ENCODE measurements around the gene KCNC4. TPM values are rescaled to one million over a fixed set of nuclear protein-coding genes. Genes with fewer than 3 reads are reported as not detected.

The KCNC4 gene
- total RNA-seq, 3 donors from 2014 or later = 4.9 to 12.8 (median 8.0) TPM

- DNase-seq (no peak), ATAC-seq (peak; percentile 62)
- no peaks in the 10 kb centered on the region for H3K9me3 ChIP-seq
- no peaks in the 10 kb centered on the region for H3K36me3 ChIP-seq (ENCODE audit: low read depth)
- TF ChIP-seq, protein P1, sequence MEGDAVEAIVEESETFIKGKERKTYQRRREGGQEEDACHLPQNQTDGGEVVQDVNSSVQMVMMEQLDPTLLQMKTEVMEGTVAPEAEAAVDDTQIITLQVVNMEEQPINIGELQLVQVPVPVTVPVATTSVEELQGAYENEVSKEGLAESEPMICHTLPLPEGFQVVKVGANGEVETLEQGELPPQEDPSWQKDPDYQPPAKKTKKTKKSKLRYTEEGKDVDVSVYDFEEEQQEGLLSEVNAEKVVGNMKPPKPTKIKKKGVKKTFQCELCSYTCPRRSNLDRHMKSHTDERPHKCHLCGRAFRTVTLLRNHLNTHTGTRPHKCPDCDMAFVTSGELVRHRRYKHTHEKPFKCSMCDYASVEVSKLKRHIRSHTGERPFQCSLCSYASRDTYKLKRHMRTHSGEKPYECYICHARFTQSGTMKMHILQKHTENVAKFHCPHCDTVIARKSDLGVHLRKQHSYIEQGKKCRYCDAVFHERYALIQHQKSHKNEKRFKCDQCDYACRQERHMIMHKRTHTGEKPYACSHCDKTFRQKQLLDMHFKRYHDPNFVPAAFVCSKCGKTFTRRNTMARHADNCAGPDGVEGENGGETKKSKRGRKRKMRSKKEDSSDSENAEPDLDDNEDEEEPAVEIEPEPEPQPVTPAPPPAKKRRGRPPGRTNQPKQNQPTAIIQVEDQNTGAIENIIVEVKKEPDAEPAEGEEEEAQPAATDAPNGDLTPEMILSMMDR (IDR thresholded peaks at IDR 0.05) = no peak
- intact Hi-C loops (cut with DNase I, micrococcal nuclease) = no loop called here
- H3K4me3 ChIP-seq = no peak overlapping the region
- no peaks in the 10 kb centered on the region for H3K4me1 ChIP-seq (ENCODE audit: low read depth)
Observed at GRCh38 chr1:110220324-110220723, 10.2 kb downstream of the KCNC4 start.

GRCh38 chr1:110221119-110221518 is 11.0 kb downstream of the KCNC4 start:
- Histone ChIP-seq H3K9me3 (no peaks in the 10 kb centered on the region), H3K4me1 (ENCODE audit: low read depth) (no peaks in the 10 kb centered on the region), H3K4me3 (no peak overlapping the region), H3K36me3 (ENCODE audit: low read depth) (no peaks in the 10 kb centered on the region)
- intact Hi-C loops (cut with DNase I, micrococcal nuclease) = no loop called here
- DNase-seq (no peak), ATAC-seq (no peak)
- TF ChIP-seq, protein P1 (IDR thresholded peaks at IDR 0.05) = no peak

GRCh38 chr1:110223127-110223526 is 13.0 kb downstream of the KCNC4 start:
- DNase-seq = no peak
- intact Hi-C loops (cut with DNase I, micrococcal nuclease) = no loop called here
- ATAC-seq = no peak
- Histone ChIP-seq H3K36me3 (ENCODE audit: low read depth) (no peaks in the 10 kb centered on the region), H3K4me3 (no peak overlapping the region), H3K4me1 (ENCODE audit: low read depth) (no peaks in the 10 kb centered on the region), H3K9me3 (no peaks in the 10 kb centered on the region)
- TF ChIP-seq, protein P1 (IDR thresholded peaks at IDR 0.05) = no peak

DNA sequence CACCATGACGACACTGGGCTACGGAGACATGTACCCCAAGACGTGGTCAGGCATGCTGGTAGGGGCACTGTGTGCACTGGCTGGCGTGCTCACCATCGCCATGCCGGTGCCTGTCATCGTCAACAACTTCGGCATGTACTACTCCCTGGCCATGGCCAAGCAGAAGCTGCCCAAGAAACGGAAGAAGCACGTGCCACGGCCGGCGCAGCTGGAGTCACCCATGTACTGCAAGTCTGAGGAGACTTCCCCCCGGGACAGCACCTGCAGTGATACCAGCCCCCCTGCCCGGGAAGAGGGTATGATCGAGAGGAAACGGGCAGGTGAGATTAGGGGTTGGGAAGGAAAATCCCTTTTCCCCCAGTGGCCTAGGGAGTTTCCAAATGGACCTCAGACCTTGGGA is 13.5 kb downstream of the KCNC4 start:
- TF ChIP-seq, protein P1 (IDR thresholded peaks at IDR 0.05) = no peak
- intact Hi-C loops (cut with DNase I, micrococcal nuclease) = no loop called here
- H3K36me3 ChIP-seq (ENCODE audit: low read depth) = no peaks in the 10 kb centered on the region

GRCh38 chr1:110224240-110224995 is 14.3 kb downstream of the KCNC4 start:
- TF ChIP-seq, protein P1 (IDR thresholded peaks at IDR 0.05) = no peak
- DNase-seq = no peak
- no peak for ATAC-seq
- H3K4me3 ChIP-seq = no peak overlapping the region
- intact Hi-C loops (cut with DNase I, micrococcal nuclease) = no loop called here
- no peaks in the 10 kb centered on the region for H3K4me1 ChIP-seq (ENCODE audit: low read depth)
- H3K9me3 ChIP-seq = no peaks in the 10 kb centered on the region
- no peaks in the 10 kb centered on the region for H3K36me3 ChIP-seq (ENCODE audit: low read depth)

More for the DNA sequence above, 13.5 kb downstream of the KCNC4 start:
- no peak for DNase-seq
- no peak for ATAC-seq
- Histone ChIP-seq H3K4me3 (no peak overlapping the region), H3K9me3 (no peaks in the 10 kb centered on the region), H3K4me1 (ENCODE audit: low read depth) (no peaks in the 10 kb centered on the region)

Measured in mucosa of descending colon (tissue), 3 donors.